Liver (tissue), 9 donors: ENCODE results near the gene TTF2. TPM values are rescaled to one million over a fixed set of nuclear protein-coding genes. Genes with fewer than 3 reads are reported as not detected.

ENCODE experiments used
- DNase-seq: peaks from one replicate; pipeline ENCODE4 v3.0.0-alpha.2; 2017; ENCODE audit warnings: low spot score
- H3K27ac ChIP-seq, 2 donors: one replicate each; pipeline ENCODE4 v1.7.0; 2013; ENCODE audit warnings: inconsistent platforms in 2 of 2, low read length in 2 of 2, control low read depth in 1 of 2, low read depth in 1 of 2, mild to moderate bottlenecking in 1 of 2
- H3K27me3 ChIP-seq, 4 donors: one replicate each; pipeline versions ENCODE4 v1.6.1 to v1.7.0; 2013; ENCODE audit warnings: low read length in 3 of 4, inconsistent platforms in 1 of 4, mild to moderate bottlenecking in 1 of 4, moderate library complexity in 1 of 4; ENCODE audit not compliant: control insufficient read depth in 4 of 4, insufficient read depth in 4 of 4
- H3K36me3 ChIP-seq, 4 donors: one replicate each; pipeline versions ENCODE4 v1.6.1 to v1.7.0; 2013; ENCODE audit warnings: low read length in 3 of 4, mild to moderate bottlenecking in 3 of 4, low read depth in 1 of 4, moderate library complexity in 1 of 4; ENCODE audit not compliant: control insufficient read depth in 4 of 4, insufficient read depth in 3 of 4
- H3K4me1 ChIP-seq, 4 donors: one replicate each; pipeline versions ENCODE4 v1.6.1 to v1.7.0; 2013; ENCODE audit warnings: low read length in 3 of 4, mild to moderate bottlenecking in 3 of 4, moderate library complexity in 1 of 4; ENCODE audit not compliant: control insufficient read depth in 4 of 4, insufficient read depth in 4 of 4
- H3K4me3 ChIP-seq, 3 donors: one replicate each; pipeline versions ENCODE4 v1.6.1 to v1.7.0; 2013; ENCODE audit warnings: low read length in 3 of 3, control low read depth in 1 of 3, low read depth in 1 of 3, mild to moderate bottlenecking in 1 of 3
- H3K9ac ChIP-seq, 2 donors: one replicate each; pipeline ENCODE4 v1.7.0; 2013; ENCODE audit warnings: low read length in 2 of 2, mild to moderate bottlenecking in 2 of 2, moderate library complexity in 2 of 2, control low read depth in 1 of 2, low read depth in 1 of 2
- H3K9me3 ChIP-seq, 4 donors: one replicate each; pipeline versions ENCODE4 v1.6.1 to v1.7.0; 2013; ENCODE audit warnings: low read length in 3 of 4; ENCODE audit not compliant: control insufficient read depth in 4 of 4
- EGR1 ChIP-seq, 2 donors: IDR thresholded peaks; 2 replicates each; pipeline ENCODE4 v1.6.1; 2016 to 2018; ENCODE audit warnings: antibody characterized with exemption in 2 of 2, low read depth in 2 of 2
- FOXA1 ChIP-seq: IDR thresholded peaks from 2 replicates; pipeline ENCODE4 v1.6.1; 2016; ENCODE audit warnings: antibody characterized with exemption
- FOXA2 ChIP-seq: IDR thresholded peaks from 2 replicates; pipeline ENCODE4 v1.6.1; 2016; ENCODE audit warnings: antibody characterized with exemption
- GABPA ChIP-seq, 2 donors: IDR thresholded peaks in 1 of 2; conservative IDR thresholded peaks in 1 of 2; 2 replicates each; pipeline ENCODE4 v1.6.1; 2016; ENCODE audit warnings: antibody characterized with exemption in 2 of 2, mild to moderate bottlenecking in 1 of 2, moderate library complexity in 1 of 2
- HNF4A ChIP-seq, 2 donors: conservative IDR thresholded peaks; 2 replicates each; pipeline ENCODE4 v1.6.1; 2016; ENCODE audit warnings: antibody characterized with exemption in 2 of 2, mild to moderate bottlenecking in 2 of 2
- HNF4G ChIP-seq: IDR thresholded peaks from 2 replicates; pipeline ENCODE4 v1.6.1; 2016; ENCODE audit warnings: antibody characterized with exemption
- JUND ChIP-seq, 2 donors: IDR thresholded peaks; 2 replicates each; pipeline ENCODE4 v1.6.1; 2016; ENCODE audit warnings: antibody characterized with exemption in 2 of 2
- MAX ChIP-seq: IDR thresholded peaks from 2 replicates; pipeline ENCODE4 v1.6.1; 2016; ENCODE audit warnings: antibody characterized with exemption
- NR2F2 ChIP-seq: IDR thresholded peaks from 2 replicates; pipeline ENCODE4 v1.6.1; 2016; ENCODE audit warnings: antibody characterized with exemption
- RAD21 ChIP-seq, 2 donors: IDR thresholded peaks; 2 replicates each; pipeline ENCODE4 v1.6.1; 2016; ENCODE audit warnings: antibody characterized with exemption in 2 of 2, mild to moderate bottlenecking in 2 of 2
- REST ChIP-seq: IDR thresholded peaks from 2 replicates; pipeline ENCODE4 v1.6.1; 2016; ENCODE audit warnings: antibody characterized with exemption, mild to moderate bottlenecking
- RXRA ChIP-seq, 2 donors: IDR thresholded peaks; 2 replicates each; pipeline ENCODE4 v1.6.1; 2017 to 2018; ENCODE audit warnings: antibody characterized with exemption in 2 of 2, mild to moderate bottlenecking in 1 of 2
- SP1 ChIP-seq: IDR thresholded peaks from 2 replicates; pipeline ENCODE4 v1.6.1; 2018; ENCODE audit warnings: antibody characterized with exemption, mild to moderate bottlenecking
- TAF1 ChIP-seq: conservative IDR thresholded peaks from 2 replicates; pipeline ENCODE4 v1.6.1; 2016; ENCODE audit warnings: antibody characterized with exemption, mild to moderate bottlenecking
- YY1 ChIP-seq: IDR thresholded peaks from 2 replicates; pipeline ENCODE4 v1.6.1; 2016; ENCODE audit warnings: antibody characterized with exemption, mild to moderate bottlenecking
- WGBS: extraction: QIAGEN DNeasy Blood & Tissue Kit; methylation state at CpG from one replicate; pipeline ENCODE4 v1.1.7; 2013; 5-methylcytosine and 5-hydroxymethylcytosine counted together
- polyA plus RNA-seq, 2 donors: library from polyadenylated mRNA; stranded (reverse) in 1 of 2; unstranded in 1 of 2; fragments of 200-250 nt in 1 of 2; fragments of >200 nt in 1 of 2; fragmentation: Nextera tagmentation in 1 of 2; extraction: Ambion mirVana in 1 of 2; gene quantifications; one replicate each; pipeline versions ENCODE4 v1.2.1 to v1.2.3, GENCODE V29; 2013 to 2015
- total RNA-seq, 2 donors: library from RNA; depleted of rRNA; stranded (reverse); fragments of >200 nt; gene quantifications; one replicate each; pipeline ENCODE4 v1.2.3, GENCODE V29; 2014
- TF ChIP-seq, protein P1 (sequence below): IDR thresholded peaks from 2 replicates; pipeline ENCODE4 v1.6.1; 2016; ENCODE audit warnings: antibody characterized with exemption
- TF ChIP-seq, protein P2 (sequence below): IDR thresholded peaks from 2 replicates; pipeline ENCODE4 v1.6.1; 2016; ENCODE audit warnings: antibody characterized with exemption
- donor health status: healthy.
- donor health status: healthy.
- donor health status: healthy.
- donor health status: healthy.
- donor health status: healthy.

TTF2 gene
- total and polyA plus RNA-seq, 4 donors, result 1.3 to 16.9 (median 2.8) TPM

GRCh38 chr1:117147341-117147831, 87.3 kb downstream of the TTF2 start:
- H3K9ac ChIP-seq, result no peak overlapping the region
- no peaks in the 10 kb centered on the region for H3K9me3 ChIP-seq
- no peaks in the 10 kb centered on the region for H3K4me1 ChIP-seq
- H3K27me3 ChIP-seq, result no peaks in the 10 kb centered on the region
- no peak for TF ChIP-seq REST
- TF ChIP-seq MAX, result no peak
- no peak for TF ChIP-seq NR2F2
- TF ChIP-seq EGR1 (IDR thresholded peaks at IDR 0.05; ENCODE audit: low read depth in 2 of 2), result no peak
- TF ChIP-seq, protein P1, sequence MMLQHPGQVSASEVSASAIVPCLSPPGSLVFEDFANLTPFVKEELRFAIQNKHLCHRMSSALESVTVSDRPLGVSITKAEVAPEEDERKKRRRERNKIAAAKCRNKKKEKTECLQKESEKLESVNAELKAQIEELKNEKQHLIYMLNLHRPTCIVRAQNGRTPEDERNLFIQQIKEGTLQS, result no peak
- no peak for TF ChIP-seq TAF1
- no peak for TF ChIP-seq FOXA1
- TF ChIP-seq YY1, result no peak
- TF ChIP-seq FOXA2, result no peak
- TF ChIP-seq GABPA (IDR thresholded peaks at IDR 0.05 in 1 of 2, conservative IDR thresholded peaks at IDR 0.05 in 1 of 2), result no peak
- no peak for TF ChIP-seq RAD21 (IDR thresholded peaks at IDR 0.05)
- TF ChIP-seq JUND (IDR thresholded peaks at IDR 0.05), result no peak
- no peak for TF ChIP-seq RXRA (IDR thresholded peaks at IDR 0.05)
- TF ChIP-seq, protein P2, sequence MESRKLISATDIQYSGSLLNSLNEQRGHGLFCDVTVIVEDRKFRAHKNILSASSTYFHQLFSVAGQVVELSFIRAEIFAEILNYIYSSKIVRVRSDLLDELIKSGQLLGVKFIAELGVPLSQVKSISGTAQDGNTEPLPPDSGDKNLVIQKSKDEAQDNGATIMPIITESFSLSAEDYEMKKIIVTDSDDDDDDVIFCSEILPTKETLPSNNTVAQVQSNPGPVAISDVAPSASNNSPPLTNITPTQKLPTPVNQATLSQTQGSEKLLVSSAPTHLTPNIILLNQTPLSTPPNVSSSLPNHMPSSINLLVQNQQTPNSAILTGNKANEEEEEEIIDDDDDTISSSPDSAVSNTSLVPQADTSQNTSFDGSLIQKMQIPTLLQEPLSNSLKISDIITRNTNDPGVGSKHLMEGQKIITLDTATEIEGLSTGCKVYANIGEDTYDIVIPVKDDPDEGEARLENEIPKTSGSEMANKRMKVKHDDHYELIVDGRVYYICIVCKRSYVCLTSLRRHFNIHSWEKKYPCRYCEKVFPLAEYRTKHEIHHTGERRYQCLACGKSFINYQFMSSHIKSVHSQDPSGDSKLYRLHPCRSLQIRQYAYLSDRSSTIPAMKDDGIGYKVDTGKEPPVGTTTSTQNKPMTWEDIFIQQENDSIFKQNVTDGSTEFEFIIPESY, result no peak
- TF ChIP-seq HNF4G, result no peak
- TF ChIP-seq SP1, result no peak
- TF ChIP-seq HNF4A (conservative IDR thresholded peaks at IDR 0.05), result no peak
- H3K36me3 ChIP-seq, result no peaks in the 10 kb centered on the region
- no peak overlapping the region for H3K27ac ChIP-seq
- H3K4me3 ChIP-seq, result no peak overlapping the region
- 71% methylated on average over 4 of the region's 4 CpGs for WGBS
- no peak for DNase-seq

DNA sequence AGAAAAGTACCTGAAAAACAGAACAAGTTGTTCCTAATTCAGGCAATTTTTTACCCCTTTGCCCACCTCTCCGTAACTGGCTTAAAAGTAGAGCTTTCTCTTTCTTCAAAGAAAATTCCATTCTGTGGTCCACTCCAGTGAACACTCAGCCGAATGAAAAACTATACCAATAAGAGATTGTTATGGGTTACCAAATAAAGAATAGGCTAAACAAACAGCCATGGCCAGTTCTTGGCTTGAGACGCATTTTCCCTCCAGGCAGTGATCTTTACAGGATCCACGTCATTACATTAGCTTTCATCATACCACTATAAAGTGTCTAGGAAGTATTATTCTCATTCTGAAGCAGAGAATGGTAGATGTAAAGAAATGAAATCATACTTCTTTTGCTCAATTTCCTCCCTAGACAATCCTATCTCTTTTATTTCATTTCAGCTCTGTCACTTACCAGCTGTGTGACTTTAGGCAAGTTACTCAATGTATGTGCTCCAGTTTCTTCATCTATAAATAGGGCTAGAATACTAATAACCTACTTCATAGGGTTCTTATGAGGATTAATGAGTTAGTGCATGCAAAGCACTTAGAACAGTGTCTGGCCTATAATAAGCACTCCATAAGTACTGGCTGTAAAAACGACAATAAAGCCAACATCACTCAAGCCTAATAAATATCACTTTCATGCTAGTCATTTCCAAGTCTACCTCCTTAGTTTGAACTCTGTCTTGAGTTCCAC, 87.9 kb downstream of the TTF2 start:
- no peak for DNase-seq
- WGBS, result 74% methylated on average over 5 of the region's 5 CpGs
- H3K4me3 ChIP-seq, result no peak overlapping the region
- no peak overlapping the region for H3K27ac ChIP-seq
- H3K9ac ChIP-seq, result no peak overlapping the region
- TF ChIP-seq FOXA2 (no peak), HNF4G (no peak), GABPA (IDR thresholded peaks at IDR 0.05 in 1 of 2, conservative IDR thresholded peaks at IDR 0.05 in 1 of 2) (no peak), SP1 (no peak), EGR1 (IDR thresholded peaks at IDR 0.05; ENCODE audit: low read depth in 2 of 2) (no peak), YY1 (no peak), FOXA1 (no peak), RXRA (IDR thresholded peaks at IDR 0.05) (no peak), HNF4A (conservative IDR thresholded peaks at IDR 0.05) (no peak), TAF1 (no peak), REST (no peak), JUND (IDR thresholded peaks at IDR 0.05) (no peak), MAX (no peak)
- TF ChIP-seq, protein P1, result no peak
- no peaks in the 10 kb centered on the region for H3K27me3 ChIP-seq
- no peaks in the 10 kb centered on the region for H3K9me3 ChIP-seq
- H3K36me3 ChIP-seq, result no peaks in the 10 kb centered on the region
- H3K4me1 ChIP-seq, result no peaks in the 10 kb centered on the region
